HUDEP-2 (cell line): ENCODE results near the gene CAGE1.

Source experiments
- DNase-seq, 76 experiments: peaks; one replicate each; lab custom pipeline; 2025; ENCODE audit not compliant: unreplicated experiment in 76 of 76; lab: John Stamatoyannopoulos, UW

Gene CAGE1

DNA sequence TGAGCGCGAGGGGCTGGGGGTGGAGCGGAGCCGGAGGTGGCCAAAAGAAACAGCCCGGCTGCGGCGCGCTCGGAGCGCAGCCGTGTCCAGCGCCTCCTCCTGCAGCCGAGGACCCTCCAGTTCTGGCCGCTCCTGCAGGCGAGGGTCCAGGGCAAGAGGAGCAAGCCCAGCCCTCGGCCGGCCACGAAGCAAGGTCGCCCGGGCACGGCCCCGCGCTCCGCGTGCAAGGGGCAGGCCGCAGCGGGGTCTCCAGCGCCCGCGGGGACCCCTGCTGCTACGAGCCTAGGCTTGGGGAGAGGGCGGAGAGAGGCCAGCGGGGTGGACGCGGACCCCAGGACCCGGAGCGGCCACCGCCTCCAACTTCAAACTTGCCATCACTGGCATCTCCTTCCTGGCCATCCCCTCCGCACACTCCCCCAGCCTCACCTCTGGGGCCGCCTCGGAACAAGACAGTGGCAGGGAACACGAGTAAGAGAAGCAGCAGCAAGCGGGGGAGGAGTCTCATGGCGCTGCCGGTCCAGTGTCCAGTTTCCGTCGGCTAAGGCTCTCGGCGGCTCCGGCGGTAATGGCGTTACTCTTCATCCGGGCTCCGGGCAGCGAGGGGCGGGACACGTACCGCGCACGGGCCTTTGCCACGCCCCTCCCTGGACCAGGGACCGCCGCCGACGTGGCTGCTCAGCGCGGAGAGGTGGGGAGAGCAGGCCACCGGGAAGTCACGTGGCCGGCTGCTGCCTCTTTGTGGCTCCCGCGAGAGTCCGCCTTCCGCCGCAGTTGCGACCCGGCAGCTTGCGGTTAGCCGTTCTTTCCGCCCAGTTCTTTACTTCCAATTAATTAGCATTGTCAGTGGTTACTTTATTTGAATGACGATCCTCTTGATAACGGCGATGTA lies 76.7 kb downstream of the CAGE1 start, which contains the start of gene SSR1:
Gene SSR1, minus strand, starts transcription at position 584 of the 889 bp plus-strand sequence. Its CDS starts 79 bp downstream, at position 505.
- DNase-seq, result peak; percentile 59 to 99 (median 96)

DNA sequence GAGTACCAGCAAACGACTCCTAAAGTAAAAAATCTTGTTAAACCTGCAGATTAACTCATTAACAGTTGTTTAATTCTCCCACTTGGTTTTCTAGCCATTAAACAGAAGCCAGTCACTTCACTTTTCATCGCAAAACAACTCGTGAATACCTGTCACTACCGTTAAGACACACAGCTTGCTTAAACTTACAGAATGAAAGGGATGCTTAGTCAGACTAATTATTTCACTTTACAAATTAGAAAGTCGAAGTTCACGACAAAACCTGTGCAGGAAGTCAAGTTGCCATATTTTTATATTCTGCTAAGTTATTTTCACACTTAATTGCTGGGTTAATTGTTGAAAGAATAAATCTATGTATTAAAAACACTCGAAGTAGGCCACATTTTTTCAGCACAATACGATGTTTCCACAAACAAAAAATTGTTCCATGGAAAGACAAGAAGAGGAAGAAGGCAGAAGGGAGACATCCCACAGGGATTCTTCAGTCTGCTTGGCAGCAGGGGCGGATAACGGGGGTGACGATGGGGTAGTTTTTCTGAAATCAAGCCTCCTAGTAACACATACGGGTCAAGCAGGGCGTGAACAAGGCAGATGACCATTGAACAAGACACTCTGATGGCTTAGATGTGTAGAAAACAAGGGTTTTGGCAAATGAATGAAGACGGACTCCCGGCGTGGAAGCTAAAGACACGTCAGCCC lies 77.5 kb downstream of the CAGE1 start:
- DNase-seq, result peak in 27 of 76 experiments; percentile 10 to 50 (median 23)

DNA sequence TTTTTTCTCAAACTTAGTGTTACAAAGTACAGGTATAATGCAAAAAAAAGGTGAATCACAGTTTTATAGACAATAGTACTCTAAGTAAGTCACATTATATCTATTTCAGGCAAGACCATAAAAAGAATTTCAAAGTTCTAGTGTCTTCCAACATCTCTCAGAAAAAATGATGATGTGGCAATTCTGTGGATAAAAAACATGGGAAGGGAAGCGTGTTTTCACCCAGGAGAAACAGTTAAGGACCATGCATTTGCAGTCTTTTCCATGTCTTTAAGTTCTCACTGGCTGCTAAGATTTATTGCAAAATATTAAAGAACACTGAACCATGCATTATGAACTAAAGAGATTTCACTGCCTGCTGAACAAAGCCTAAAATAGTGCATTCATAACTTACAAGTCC lies 78.4 kb downstream of the CAGE1 start:
- DNase-seq, result no peak

DNA sequence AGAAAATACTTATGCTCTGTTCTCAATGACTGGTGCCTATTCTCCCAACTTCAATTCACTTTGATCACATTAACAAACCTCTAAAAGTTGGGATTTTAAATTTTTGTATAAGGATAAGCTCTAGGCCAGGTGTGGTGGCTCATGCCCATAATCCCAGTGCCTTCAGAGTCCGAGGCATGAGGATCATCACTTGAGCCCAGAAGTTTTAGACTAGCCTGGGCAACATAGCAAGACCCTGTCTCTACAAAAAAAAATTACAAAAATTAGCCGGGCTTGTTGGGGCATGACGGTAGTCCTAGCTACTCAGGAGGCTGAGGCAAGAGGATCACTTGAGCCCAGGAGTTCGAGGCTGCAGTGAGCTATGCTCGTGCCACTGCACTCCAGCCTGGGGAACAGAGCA lies 80.5 kb downstream of the CAGE1 start:
- no peak for DNase-seq

DNA sequence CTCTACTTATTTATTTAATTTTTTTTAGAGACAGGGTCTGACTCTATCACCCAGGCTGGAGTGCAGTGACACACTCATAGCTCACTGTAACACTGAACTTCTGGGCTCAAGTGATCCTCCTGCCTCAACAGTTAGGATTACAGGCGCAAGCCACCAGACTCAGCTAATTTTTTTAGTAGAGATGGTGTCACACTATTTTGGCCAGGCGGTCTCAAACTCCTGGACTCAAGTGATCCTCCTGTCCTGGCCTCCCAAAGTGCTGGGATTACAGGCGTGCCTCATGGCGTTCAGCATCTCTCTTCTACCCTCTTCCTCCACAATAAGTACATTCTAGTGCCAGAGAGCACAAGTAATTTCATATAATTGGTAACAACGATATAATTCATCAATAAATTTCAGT lies 82.0 kb downstream of the CAGE1 start:
- no peak for DNase-seq

- DNase-seq, result no peak
These were observed 84.7 kb downstream of the CAGE1 start for GRCh38 chr6:7304821-7305220.

DNA sequence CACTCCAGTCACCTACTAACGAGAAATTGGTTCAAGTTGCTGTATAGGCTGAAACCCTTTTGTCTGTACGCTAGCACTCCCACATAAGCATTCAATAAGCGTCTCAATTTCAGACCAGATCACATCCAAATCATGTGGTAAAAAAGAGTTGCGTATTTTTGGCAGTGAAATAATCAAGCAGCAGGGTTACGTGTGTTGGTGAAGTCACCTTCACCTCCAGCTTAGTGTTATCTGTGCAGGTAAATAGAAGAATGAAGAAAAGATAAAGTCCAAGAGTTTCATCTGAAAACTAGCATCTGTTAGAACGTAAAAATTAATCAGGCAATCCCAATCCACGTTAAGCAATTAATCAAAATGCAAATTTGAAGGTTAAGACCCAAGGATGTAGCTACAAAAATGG lies 87.8 kb downstream of the CAGE1 start:
- DNase-seq, result no peak

- peak in 23 of 76 experiments; percentile 7 to 73 (median 36) for DNase-seq
These were observed 88.6 kb downstream of the CAGE1 start for GRCh38 chr6:7300926-7301325.

GRCh38 chr6:7298113-7298512 lies 91.4 kb downstream of the CAGE1 start:
- DNase-seq, result no peak

- DNase-seq, result no peak
These were observed 92.9 kb downstream of the CAGE1 start for GRCh38 chr6:7296602-7297001.

GRCh38 chr6:7295916-7296315 lies 93.6 kb downstream of the CAGE1 start:
- no peak for DNase-seq

DNA sequence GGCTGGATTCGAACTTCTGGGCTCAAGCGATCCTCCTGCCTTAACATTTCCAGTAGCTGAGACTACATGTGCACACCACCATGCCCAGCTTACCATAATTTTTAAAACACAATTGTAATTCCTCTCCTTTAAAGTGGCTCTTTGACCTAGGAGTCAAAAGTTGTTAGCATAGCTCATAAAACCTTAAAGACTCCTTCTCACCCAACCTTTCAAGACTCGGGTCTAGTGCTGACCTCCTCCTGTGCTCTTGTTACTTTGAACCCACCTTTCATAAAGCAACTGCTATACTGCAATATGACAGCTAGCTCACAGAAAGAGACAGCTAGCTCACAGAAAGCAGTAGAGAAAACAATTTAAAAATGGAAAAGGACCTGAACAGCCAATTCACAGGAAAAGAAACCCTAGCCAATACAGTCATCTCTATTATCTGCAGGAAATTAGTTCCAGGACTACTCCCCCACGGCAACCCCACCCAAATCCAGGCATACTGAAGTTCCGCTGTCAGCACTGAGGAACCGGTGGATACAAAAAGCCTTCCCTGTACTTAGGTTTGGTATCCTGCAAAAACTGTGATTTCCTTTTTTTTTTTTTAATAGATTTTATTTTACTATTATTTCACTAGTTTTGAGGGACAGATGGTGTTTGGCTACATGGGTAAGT lies 96.8 kb downstream of the CAGE1 start:
- DNase-seq, result no peak

DNA sequence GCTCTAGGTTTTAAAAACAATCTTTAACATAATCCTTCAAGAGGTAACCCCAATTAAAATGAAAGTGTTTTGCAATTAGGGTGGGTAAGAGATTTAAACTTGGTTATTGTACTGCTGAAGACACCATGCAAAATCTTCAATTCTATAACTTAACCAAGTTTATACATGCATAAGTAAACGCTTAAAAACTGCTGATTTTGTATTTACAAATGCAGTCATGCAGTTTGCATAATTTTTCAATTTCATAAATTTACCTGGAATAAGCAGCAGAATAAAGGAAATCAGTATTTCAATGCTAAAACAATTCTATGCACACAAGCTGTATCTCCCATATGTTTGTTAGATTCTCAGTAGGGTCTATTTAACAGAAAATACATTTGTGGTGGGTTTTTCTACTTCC lies 99.5 kb downstream of the CAGE1 start:
- DNase-seq, result no peak

- DNase-seq, result no peak
These were observed 104.1 kb downstream of the CAGE1 start for GRCh38 chr6:7285416-7285815.

GRCh38 chr6:7283676-7284075 lies 105.9 kb downstream of the CAGE1 start:
- no peak for DNase-seq

- no peak for DNase-seq
These were observed 107.2 kb downstream of the CAGE1 start for GRCh38 chr6:7282097-7282906.
